GM23338 (cell line): Measurements from ENCODE around the gene SLC9A1. TPM values are rescaled to one million over a fixed set of nuclear protein-coding genes. Genes with fewer than 3 reads are reported as not detected.

Source experiments
- ATAC-seq: fragments of 200-7000 bp; cut with Tn5 transposase; 3 replicates; pipeline ENCODE4 v1.9.1; 2020
- DNase-seq: peaks from one replicate; pipeline ENCODE4 v3.0.0-alpha.2; 2015; ENCODE audit warnings: low spot score
- H2AFZ ChIP-seq: fragments of 200-600 bp; sonication (generic); 2 replicates; pipeline ENCODE4 v1.8.0; 2016; ENCODE audit warnings: antibody characterized with exemption, mild to moderate bottlenecking, moderate library complexity
- H3F3A ChIP-seq: fragments of 200-600 bp; sonication (generic); replicated peaks from 2 replicates; pipeline ENCODE4 v1.8.0; 2017; ENCODE audit warnings: antibody characterized with exemption, mixed run types, low read depth
- H3K27ac ChIP-seq: fragments of 200-600 bp; sonication (generic); 2 replicates; pipeline ENCODE4 v1.6.1; 2016; ENCODE audit warnings: low read depth
- H3K27me3 ChIP-seq: fragments of 200-600 bp; sonication (generic); 2 replicates; pipeline ENCODE4 v1.8.0; 2016; ENCODE audit warnings: mild to moderate bottlenecking, mixed run types, moderate library complexity; ENCODE audit not compliant: insufficient read depth
- H3K36me3 ChIP-seq: fragments of 200-600 bp; sonication (generic); 2 replicates; pipeline ENCODE4 v1.8.0; 2016; ENCODE audit warnings: mild to moderate bottlenecking; ENCODE audit not compliant: insufficient read depth
- H3K4me1 ChIP-seq: fragments of 200-600 bp; sonication (generic); 2 replicates; pipeline ENCODE4 v1.8.0; 2016; ENCODE audit warnings: mild to moderate bottlenecking, moderate library complexity; ENCODE audit not compliant: insufficient read depth
- H3K4me2 ChIP-seq: fragments of 200-600 bp; sonication (generic); 2 replicates; pipeline ENCODE4 v1.7.1; 2017; ENCODE audit warnings: mixed run types
- H3K4me3 ChIP-seq: fragments of 200-600 bp; sonication (generic); 2 replicates; pipeline ENCODE4 v1.6.1; 2016; ENCODE audit warnings: mixed run types
- H3K79me2 ChIP-seq: fragments of 200-600 bp; sonication (generic); replicated peaks from 2 replicates; pipeline ENCODE4 v1.8.0; 2017; ENCODE audit warnings: mild to moderate bottlenecking; ENCODE audit not compliant: insufficient read depth
- H3K9me2 ChIP-seq: fragments of 200-600 bp; sonication (generic); 2 replicates; pipeline ENCODE4 v1.8.0; 2017; ENCODE audit not compliant: insufficient read depth
- H4K20me1 ChIP-seq: fragments of 200-600 bp; sonication (generic); replicated peaks from 2 replicates; pipeline ENCODE4 v1.8.0; 2017; ENCODE audit warnings: mild to moderate bottlenecking; ENCODE audit not compliant: insufficient read depth
- H3K27ac Mint-ChIP-seq: 2 replicates; pipeline ENCODE4 v1.8.0; 2020; ENCODE audit warnings: inconsistent platforms, mild to moderate bottlenecking, moderate library complexity, mixed read lengths
- H3K27me3 Mint-ChIP-seq: 3 replicates; pipeline ENCODE4 v1.8.0; 2022; ENCODE audit warnings: low read depth, mild to moderate bottlenecking, moderate library complexity, mixed read lengths, inconsistent platforms; ENCODE audit not compliant: insufficient read depth, poor library complexity
- H3K36me3 Mint-ChIP-seq: 3 replicates; pipeline ENCODE4 v1.8.0; 2021; ENCODE audit warnings: low read depth, mild to moderate bottlenecking, inconsistent platforms, moderate library complexity, mixed read lengths
- H3K4me1 Mint-ChIP-seq: 3 replicates; pipeline ENCODE4 v1.8.0; 2020; ENCODE audit warnings: mild to moderate bottlenecking, inconsistent platforms, mixed read lengths
- H3K4me3 Mint-ChIP-seq: 3 replicates; pipeline ENCODE4 v1.8.0; 2021; ENCODE audit warnings: moderate library complexity, mild to moderate bottlenecking, inconsistent platforms, mixed read lengths
- H3K9me3 Mint-ChIP-seq: 3 replicates; pipeline ENCODE4 v1.8.0; 2020; ENCODE audit warnings: moderate library complexity, mild to moderate bottlenecking, inconsistent platforms, mixed read lengths
- CREB1 ChIP-seq: fragments of 250-450 bp; sonication (Bioruptor Pico); IDR thresholded peaks from 2 replicates; pipeline ENCODE4 v1.5.0; 2020; ENCODE audit warnings: low read depth, mild to moderate bottlenecking, moderate library complexity
- EZH2 ChIP-seq: fragments of 200-600 bp; sonication (generic); IDR thresholded peaks from one replicate; pipeline ENCODE4 v1.8.0; 2017; ENCODE audit warnings: antibody characterized with exemption, mild to moderate bottlenecking, low read depth; ENCODE audit not compliant: unreplicated experiment
- EZH2phosphoT487 ChIP-seq: fragments of 200-600 bp; sonication (generic); IDR thresholded peaks from one replicate; pipeline ENCODE4 v1.8.1; 2018; ENCODE audit warnings: antibody characterized with exemption; ENCODE audit not compliant: unreplicated experiment
- JUNB ChIP-seq: IDR thresholded peaks from one replicate; pipeline ENCODE4 v1.6.1; 2016; ENCODE audit warnings: antibody characterized with exemption; ENCODE audit not compliant: unreplicated experiment
- NANOG ChIP-seq: IDR thresholded peaks from 2 replicates; pipeline ENCODE4 v1.6.1; 2016; ENCODE audit warnings: antibody characterized with exemption, borderline replicate concordance
- STAT1 ChIP-seq: IDR thresholded peaks from one replicate; pipeline ENCODE4 v1.6.1; 2016; ENCODE audit warnings: antibody characterized with exemption; ENCODE audit not compliant: unreplicated experiment
- ZNF114 ChIP-seq: fragments of 250-450 bp; sonication (Bioruptor Pico); IDR thresholded peaks from 2 replicates; pipeline ENCODE4 v1.5.0; 2020; ENCODE audit warnings: mild to moderate bottlenecking, moderate library complexity
- polyA plus RNA-seq: library from polyadenylated mRNA; unstranded; fragments of >200 nt; fragmentation: Nextera tagmentation; extraction: Ambion mirVana; gene quantifications from 2 replicates; pipeline ENCODE4 v1.2.1, GENCODE V29; 2016
- total RNA-seq: library from RNA; depleted of rRNA; stranded (reverse); fragments of >200 nt; shearing (Covaris generic); gene quantifications from 2 replicates; pipeline ENCODE4 v1.2.3, GENCODE V29; 2014
- TF ChIP-seq, protein P1 (sequence below): fragments of 250-450 bp; sonication (Bioruptor Pico); IDR thresholded peaks from 2 replicates; pipeline ENCODE4 v1.5.0; 2020; ENCODE audit warnings: mild to moderate bottlenecking, moderate library complexity
- TF ChIP-seq, protein P2 (sequence below), 2 experiments: fragments of 200-600 bp in 1 of 2; sonication (generic) in 1 of 2; conservative IDR thresholded peaks; 2 replicates each; pipeline versions ENCODE4 v1.5.1 to v1.6.1; 2016 to 2017; ENCODE audit warnings: antibody characterized with exemption in 2 of 2, low read depth in 2 of 2, mild to moderate bottlenecking in 2 of 2, moderate library complexity in 1 of 2

SLC9A1 gene
- total and polyA plus RNA-seq, 2 experiments from 2014 or later: 10.4 to 22.3 TPM

DNA sequence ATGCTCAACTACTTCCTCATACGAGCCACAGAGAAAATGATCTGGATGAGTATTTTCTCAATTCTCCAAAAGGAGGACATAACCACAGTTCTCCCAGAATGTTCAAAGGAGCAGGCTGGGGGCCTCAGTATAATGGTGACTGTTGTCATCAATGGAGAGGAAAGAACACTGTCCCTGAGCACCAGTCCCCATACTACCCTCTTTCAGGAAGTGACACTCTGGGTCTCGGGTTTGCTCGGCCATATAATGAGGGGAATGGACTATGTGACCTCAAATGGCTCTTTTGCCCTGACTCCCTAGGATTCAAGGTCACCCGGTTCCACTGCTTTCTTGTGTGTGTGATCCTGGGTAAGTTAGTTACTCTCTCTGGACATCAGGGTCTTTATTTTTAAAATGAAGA is 22.8 kb downstream of the SLC9A1 start (continued):
- TF ChIP-seq, protein P1, sequence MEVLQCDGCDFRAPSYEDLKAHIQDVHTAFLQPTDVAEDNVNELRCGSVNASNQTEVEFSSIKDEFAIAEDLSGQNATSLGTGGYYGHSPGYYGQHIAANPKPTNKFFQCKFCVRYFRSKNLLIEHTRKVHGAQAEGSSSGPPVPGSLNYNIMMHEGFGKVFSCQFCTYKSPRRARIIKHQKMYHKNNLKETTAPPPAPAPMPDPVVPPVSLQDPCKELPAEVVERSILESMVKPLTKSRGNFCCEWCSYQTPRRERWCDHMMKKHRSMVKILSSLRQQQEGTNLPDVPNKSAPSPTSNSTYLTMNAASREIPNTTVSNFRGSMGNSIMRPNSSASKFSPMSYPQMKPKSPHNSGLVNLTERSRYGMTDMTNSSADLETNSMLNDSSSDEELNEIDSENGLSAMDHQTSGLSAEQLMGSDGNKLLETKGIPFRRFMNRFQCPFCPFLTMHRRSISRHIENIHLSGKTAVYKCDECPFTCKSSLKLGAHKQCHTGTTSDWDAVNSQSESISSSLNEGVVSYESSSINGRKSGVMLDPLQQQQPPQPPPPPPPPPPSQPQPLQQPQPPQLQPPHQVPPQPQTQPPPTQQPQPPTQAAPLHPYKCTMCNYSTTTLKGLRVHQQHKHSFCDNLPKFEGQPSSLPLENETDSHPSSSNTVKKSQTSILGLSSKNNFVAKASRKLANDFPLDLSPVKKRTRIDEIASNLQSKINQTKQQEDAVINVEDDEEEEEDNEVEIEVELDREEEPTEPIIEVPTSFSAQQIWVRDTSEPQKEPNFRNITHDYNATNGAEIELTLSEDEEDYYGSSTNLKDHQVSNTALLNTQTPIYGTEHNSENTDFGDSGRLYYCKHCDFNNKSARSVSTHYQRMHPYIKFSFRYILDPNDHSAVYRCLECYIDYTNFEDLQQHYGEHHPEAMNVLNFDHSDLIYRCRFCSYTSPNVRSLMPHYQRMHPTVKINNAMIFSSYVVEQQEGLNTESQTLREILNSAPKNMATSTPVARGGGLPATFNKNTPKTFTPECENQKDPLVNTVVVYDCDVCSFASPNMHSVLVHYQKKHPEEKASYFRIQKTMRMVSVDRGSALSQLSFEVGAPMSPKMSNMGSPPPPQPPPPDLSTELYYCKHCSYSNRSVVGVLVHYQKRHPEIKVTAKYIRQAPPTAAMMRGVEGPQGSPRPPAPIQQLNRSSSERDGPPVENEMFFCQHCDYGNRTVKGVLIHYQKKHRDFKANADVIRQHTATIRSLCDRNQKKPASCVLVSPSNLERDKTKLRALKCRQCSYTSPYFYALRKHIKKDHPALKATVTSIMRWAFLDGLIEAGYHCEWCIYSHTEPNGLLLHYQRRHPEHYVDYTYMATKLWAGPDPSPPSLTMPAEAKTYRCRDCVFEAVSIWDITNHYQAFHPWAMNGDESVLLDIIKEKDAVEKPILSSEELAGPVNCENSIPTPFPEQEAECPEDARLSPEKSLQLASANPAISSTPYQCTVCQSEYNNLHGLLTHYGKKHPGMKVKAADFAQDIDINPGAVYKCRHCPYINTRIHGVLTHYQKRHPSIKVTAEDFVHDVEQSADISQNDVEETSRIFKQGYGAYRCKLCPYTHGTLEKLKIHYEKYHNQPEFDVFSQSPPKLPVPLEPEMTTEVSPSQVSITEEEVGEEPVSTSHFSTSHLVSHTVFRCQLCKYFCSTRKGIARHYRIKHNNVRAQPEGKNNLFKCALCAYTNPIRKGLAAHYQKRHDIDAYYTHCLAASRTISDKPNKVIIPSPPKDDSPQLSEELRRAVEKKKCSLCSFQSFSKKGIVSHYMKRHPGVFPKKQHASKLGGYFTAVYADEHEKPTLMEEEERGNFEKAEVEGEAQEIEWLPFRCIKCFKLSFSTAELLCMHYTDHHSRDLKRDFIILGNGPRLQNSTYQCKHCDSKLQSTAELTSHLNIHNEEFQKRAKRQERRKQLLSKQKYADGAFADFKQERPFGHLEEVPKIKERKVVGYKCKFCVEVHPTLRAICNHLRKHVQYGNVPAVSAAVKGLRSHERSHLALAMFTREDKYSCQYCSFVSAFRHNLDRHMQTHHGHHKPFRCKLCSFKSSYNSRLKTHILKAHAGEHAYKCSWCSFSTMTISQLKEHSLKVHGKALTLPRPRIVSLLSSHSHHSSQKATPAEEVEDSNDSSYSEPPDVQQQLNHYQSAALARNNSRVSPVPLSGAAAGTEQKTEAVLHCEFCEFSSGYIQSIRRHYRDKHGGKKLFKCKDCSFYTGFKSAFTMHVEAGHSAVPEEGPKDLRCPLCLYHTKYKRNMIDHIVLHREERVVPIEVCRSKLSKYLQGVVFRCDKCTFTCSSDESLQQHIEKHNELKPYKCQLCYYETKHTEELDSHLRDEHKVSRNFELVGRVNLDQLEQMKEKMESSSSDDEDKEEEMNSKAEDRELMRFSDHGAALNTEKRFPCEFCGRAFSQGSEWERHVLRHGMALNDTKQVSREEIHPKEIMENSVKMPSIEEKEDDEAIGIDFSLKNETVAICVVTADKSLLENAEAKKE (CRISPR knock-in tag): no peak

- Histone ChIP-seq H3K9me2 (no peaks in the 10 kb centered on the region), H3K4me3 (no peak overlapping the region), H3K4me2 (no peak overlapping the region), H2AFZ (no peak overlapping the region), H3K36me3 (0 out of 2 replicates have a peak, but pooled peaks cover 5% of the 10 kb centered on the region), H3K27me3 (no peaks in the 10 kb centered on the region), H4K20me1 (no peaks in the 10 kb centered on the region; the same call in 1 of the 2 replicates), H3K27ac (no peak overlapping the region), H3F3A (0 out of 2 replicates have a peak, but pooled peaks cover 3% of the 10 kb centered on the region), H3K4me1 (no peaks in the 10 kb centered on the region; the same call in 1 of the 2 replicates), H3K79me2 (no peaks in the 10 kb centered on the region)
- peaks cover 2% of the 10 kb centered on the region for H3K27me3 Mint-ChIP-seq
- H3K9me3 Mint-ChIP-seq: no peaks in the 10 kb centered on the region; the same call in 2 of the 3 replicates
- ATAC-seq (no peak), DNase-seq (no peak)
- H3K36me3 Mint-ChIP-seq: no peaks in the 10 kb centered on the region
- H3K4me3 Mint-ChIP-seq: no peak overlapping the region
- H3K27ac Mint-ChIP-seq: no peak overlapping the region
- H3K4me1 Mint-ChIP-seq: 0 out of 3 replicates have a peak, but pooled peaks cover 2% of the 10 kb centered on the region
- no peak for TF ChIP-seq JUNB
- TF ChIP-seq, protein P2, sequence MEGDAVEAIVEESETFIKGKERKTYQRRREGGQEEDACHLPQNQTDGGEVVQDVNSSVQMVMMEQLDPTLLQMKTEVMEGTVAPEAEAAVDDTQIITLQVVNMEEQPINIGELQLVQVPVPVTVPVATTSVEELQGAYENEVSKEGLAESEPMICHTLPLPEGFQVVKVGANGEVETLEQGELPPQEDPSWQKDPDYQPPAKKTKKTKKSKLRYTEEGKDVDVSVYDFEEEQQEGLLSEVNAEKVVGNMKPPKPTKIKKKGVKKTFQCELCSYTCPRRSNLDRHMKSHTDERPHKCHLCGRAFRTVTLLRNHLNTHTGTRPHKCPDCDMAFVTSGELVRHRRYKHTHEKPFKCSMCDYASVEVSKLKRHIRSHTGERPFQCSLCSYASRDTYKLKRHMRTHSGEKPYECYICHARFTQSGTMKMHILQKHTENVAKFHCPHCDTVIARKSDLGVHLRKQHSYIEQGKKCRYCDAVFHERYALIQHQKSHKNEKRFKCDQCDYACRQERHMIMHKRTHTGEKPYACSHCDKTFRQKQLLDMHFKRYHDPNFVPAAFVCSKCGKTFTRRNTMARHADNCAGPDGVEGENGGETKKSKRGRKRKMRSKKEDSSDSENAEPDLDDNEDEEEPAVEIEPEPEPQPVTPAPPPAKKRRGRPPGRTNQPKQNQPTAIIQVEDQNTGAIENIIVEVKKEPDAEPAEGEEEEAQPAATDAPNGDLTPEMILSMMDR (conservative IDR thresholded peaks at IDR 0.05; ENCODE audit: low read depth in 2 of 2): no peak
- no peak for TF ChIP-seq EZH2
- no peak for TF ChIP-seq NANOG
- no peak for TF ChIP-seq ZNF114
- TF ChIP-seq STAT1: no peak
- no peak for TF ChIP-seq EZH2phosphoT487
- TF ChIP-seq CREB1 (CRISPR knock-in tag): no peak
These were observed 24.1 kb downstream of the SLC9A1 start for GRCh38 chr1:27130798-27131197.
